GM12878 (cell line): Measurements from ENCODE around the gene INPP5D. TPM values are rescaled to one million over a fixed set of nuclear protein-coding genes. Genes with fewer than 3 reads are reported as not detected.

Experiments used
- ATAC-seq: fragments of 200-7000 bp; cut with Tn5 transposase; 3 replicates; pipeline ENCODE4 v1.9.1; 2020; ENCODE audit warnings: mild to moderate bottlenecking, moderate library complexity
- BruUV-seq: library from RNA; stranded (reverse); fragments of 400-500 nt; replicated peaks from 2 replicates; lab custom pipeline; 2021; lab: Mats Ljungman, UMichigan
- CTCF ChIA-PET: fragments of 300-600 bp; sonication (Branson Sonifier 250); formaldehyde crosslinking; extraction: SDS; loops from one replicate; lab custom pipeline; 2021; ENCODE audit warnings: inconsistent platforms; lab: Yijun Ruan, JAX
- POLR2A ChIA-PET: fragments of 350-600 bp; formaldehyde crosslinking; extraction: SDS; loops from one replicate; lab custom pipeline; 2021; ENCODE audit warnings: inconsistent platforms; lab: Charles Lee
- RAD21 ChIA-PET: fragments of 300-600 bp; sonication (Branson Sonifier 250); formaldehyde crosslinking; loops from one replicate; lab custom pipeline; 2023; ENCODE audit warnings: antibody characterized with exemption; ENCODE audit not compliant: unreplicated experiment; lab: Charles Lee
- SMC1A ChIA-PET: fragments of 300-600 bp; sonication (Branson Sonifier 250); formaldehyde crosslinking; loops from one replicate; lab custom pipeline; 2023; ENCODE audit not compliant: unreplicated experiment, uncharacterized antibody; lab: Charles Lee
- DNase-seq: peaks from one replicate; pipeline ENCODE4 v3.0.0-alpha.2; 2011; ENCODE audit warnings: low read depth, low spot score
- FAIRE-seq: peaks from 3 replicates; lab custom pipeline; 2011; peaks lifted over from hg19 to GRCh38; lab: Jason Lieb, UNC
- H2AFZ ChIP-seq: 2 replicates; pipeline ENCODE4 v1.6.0; 2011; ENCODE audit warnings: low read depth, low read length, control low read depth; ENCODE audit not compliant: control insufficient read depth
- H3K27ac ChIP-seq: 2 replicates; pipeline ENCODE4 v1.5.1; 2011; ENCODE audit warnings: control low read depth; ENCODE audit not compliant: control insufficient read depth, insufficient read depth
- H3K27me3 ChIP-seq, 2 experiments: replicated peaks in 1 of 2; 2 replicates each; pipeline versions ENCODE4 v1.6.0 to v1.6.1; 2011; ENCODE audit warnings: low read length in 1 of 2; ENCODE audit not compliant: control insufficient read depth in 2 of 2, insufficient read depth in 2 of 2
- H3K36me3 ChIP-seq, 2 experiments: 2 replicates each; pipeline ENCODE4 v1.5.1; 2011; ENCODE audit warnings: low read length in 1 of 2; ENCODE audit not compliant: control insufficient read depth in 2 of 2, insufficient read depth in 2 of 2
- H3K4me1 ChIP-seq: 2 replicates; pipeline ENCODE4 v1.6.1; 2011; ENCODE audit warnings: mild to moderate bottlenecking, low read length, moderate library complexity, mixed read lengths; ENCODE audit not compliant: control insufficient read depth, insufficient read depth
- H3K4me2 ChIP-seq: 2 replicates; pipeline ENCODE4 v1.6.0; 2011; ENCODE audit warnings: control low read depth; ENCODE audit not compliant: control insufficient read depth, insufficient read depth
- H3K4me3 ChIP-seq: fragments of 200-600 bp; sonication (generic); 2 replicates; pipeline ENCODE4 v1.5.1; 2016
- H3K79me2 ChIP-seq: 2 replicates; pipeline ENCODE4 v1.6.0; 2011; ENCODE audit warnings: low read length; ENCODE audit not compliant: control insufficient read depth, insufficient read depth
- H3K9ac ChIP-seq: 2 replicates; pipeline ENCODE4 v1.8.0; 2011; ENCODE audit warnings: low read length, control low read depth, mixed read lengths; ENCODE audit not compliant: control insufficient read depth, insufficient read depth
- H3K9me3 ChIP-seq: replicated peaks from 3 replicates; pipeline ENCODE4 v1.5.1; 2011; ENCODE audit warnings: mild to moderate bottlenecking, low read length; ENCODE audit not compliant: control insufficient read depth, insufficient read depth
- H4K20me1 ChIP-seq: 2 replicates; pipeline ENCODE4 v1.6.0; 2011; ENCODE audit not compliant: control insufficient read depth, insufficient read depth
- BACH1 ChIP-seq: fragments of 450-650 bp; IDR thresholded peaks from 2 replicates; pipeline ENCODE4 v1.6.1; 2017; ENCODE audit warnings: mild to moderate bottlenecking, borderline replicate concordance
- CBFB ChIP-seq: IDR thresholded peaks from 2 replicates; pipeline ENCODE4 v1.6.1; 2016; ENCODE audit warnings: antibody characterized with exemption, low read depth
- EZH2 ChIP-seq: IDR thresholded peaks from 2 replicates; pipeline ENCODE4 v1.6.1; 2012; ENCODE audit warnings: low read depth, mild to moderate bottlenecking, control low read depth, inconsistent platforms, low read length, borderline replicate concordance; ENCODE audit not compliant: control insufficient read depth
- GATAD2B ChIP-seq: fragments of 450-650 bp; conservative IDR thresholded peaks from 2 replicates; pipeline ENCODE4 v1.6.1; 2017; ENCODE audit warnings: low read depth, mild to moderate bottlenecking, moderate library complexity
- IRF4 ChIP-seq: IDR thresholded peaks from 2 replicates; pipeline ENCODE4 v1.6.1; 2011; ENCODE audit warnings: low read depth, low read length
- JUNB ChIP-seq: IDR thresholded peaks from 2 replicates; pipeline ENCODE4 v1.6.1; 2016; ENCODE audit warnings: antibody characterized with exemption, mild to moderate bottlenecking
- NFYB ChIP-seq: IDR thresholded peaks from 2 replicates; pipeline ENCODE4 v1.6.1; 2011; ENCODE audit warnings: low read depth, mild to moderate bottlenecking, low read length, improper control_type of control experiment, moderate library complexity; ENCODE audit not compliant: insufficient read depth
- NRF1 ChIP-seq: conservative IDR thresholded peaks from 2 replicates; pipeline ENCODE4 v1.6.1; 2011; ENCODE audit warnings: mild to moderate bottlenecking, low read depth, low read length, improper control_type of control experiment
- POLR2A ChIP-seq: IDR thresholded peaks from 2 replicates; pipeline ENCODE4 v1.6.1; 2011; ENCODE audit warnings: low read depth, mild to moderate bottlenecking, low read length
- RAD21 ChIP-seq: IDR thresholded peaks from 2 replicates; pipeline ENCODE4 v1.6.1; 2011; ENCODE audit warnings: mild to moderate bottlenecking, low read depth, low read length, moderate library complexity; ENCODE audit not compliant: insufficient read depth
- SPI1 ChIP-seq: IDR thresholded peaks from 2 replicates; pipeline ENCODE4 v1.6.1; 2011; ENCODE audit warnings: low read depth, mild to moderate bottlenecking, low read length, moderate library complexity, borderline replicate concordance; ENCODE audit not compliant: insufficient read depth
- WRNIP1 ChIP-seq: IDR thresholded peaks from 2 replicates; pipeline ENCODE4 v1.6.1; 2011; ENCODE audit warnings: low read depth, low read length, improper control_type of control experiment, borderline replicate concordance
- WGBS: methylation state at CpG from one replicate; pipeline ENCODE4 v1.1.6; 2016; ENCODE audit warnings: low lambda C conversion rate; ENCODE audit not compliant: insufficient replicate concordance, insufficient coverage; ENCODE audit errors: missing lambda C conversion rate; 5-methylcytosine and 5-hydroxymethylcytosine counted together
- in situ Hi-C: fragments of 300-500 bp; cut with MboI; formaldehyde crosslinking; loops from 9 replicates; pipeline ENCODE4 v1.14.3; 2018; ENCODE audit warnings: mixed read lengths
- intact Hi-C: fragments of 100-400 bp; cut with micrococcal nuclease; formaldehyde crosslinking; loops from one replicate; pipeline ENCODE4 v1.14.2; 2022; ENCODE audit not compliant: unreplicated experiment
- polyA plus RNA-seq, 11 experiments: library from polyadenylated mRNA; depleted of rRNA in 4 of 11; unstranded in 6 of 11; stranded (reverse) in 5 of 11; fragments of >200 nt; fragmentation: Nextera tagmentation in 4 of 11; fragmentation: Illumina TruSeq in 1 of 11; extraction: Ambion mirVana in 4 of 11; extraction: Trizol in 1 of 11; gene quantifications; 1 replicate in 1 of 11; 2 replicates in 10 of 11; pipeline versions ENCODE4 v1.2.1 to v1.2.3, GENCODE V29; 2011 to 2016; ENCODE audit warnings: inconsistent platforms in 2 of 11, missing spikeins in 2 of 11, low read depth in 1 of 11
- total RNA-seq, 4 experiments: library from RNA; depleted of rRNA in 3 of 4; stranded (reverse); fragments of >200 nt in 3 of 4; fragmentation: Illumina TruSeq in 1 of 4; extraction: Trizol in 1 of 4; gene quantifications; 2 replicates each; pipeline versions ENCODE4 v1.2.1 to v1.2.3, GENCODE V29; 2013 to 2021
- TF ChIP-seq, protein P1 (sequence below): fragments of 450-650 bp; formaldehyde crosslinking; IDR thresholded peaks from 2 replicates; pipeline ENCODE4 v1.4.0; 2022; ENCODE audit warnings: mild to moderate bottlenecking, moderate library complexity
- TF ChIP-seq, protein P2 (sequence below): fragments of 450-650 bp; IDR thresholded peaks from 2 replicates; pipeline ENCODE4 v1.6.1; 2017; ENCODE audit warnings: mild to moderate bottlenecking, moderate library complexity

The INPP5D gene
- total and polyA plus RNA-seq, 10 of the 15 experiments (the other 5 are each of a cell fraction or from before 2014, with no cell fraction given) = 11.8 to 139 (median 88.8) TPM

- TF ChIP-seq SPI1 = no peak
- no peak for TF ChIP-seq NFYB
- TF ChIP-seq CBFB = no peak
- TF ChIP-seq WRNIP1 = no peak
- TF ChIP-seq EZH2 = no peak
Measured at GRCh38 chr2:233219848-233220247, 159.7 kb downstream of the INPP5D start (continued).

GRCh38 chr2:233221378-233222063 lies 161.4 kb downstream of the INPP5D start:
- ChIA-PET CTCF (interaction anchor here (1.0 kb wide), 1 partner anchor 19 kb away, joined by 3 read pairs; no protein-coding TSS in a partner anchor), RAD21 (interaction anchor here (0.5 to 2.9 kb wide), 2 partner anchors 29 to 105 kb away, joined by 3 to 34 read pairs; partner anchors contain the start of gene ATG16L1), POLR2A (interaction anchor here (0.5 to 0.6 kb wide), 2 partner anchors 8 to 34 kb away, joined by 3 read pairs; no protein-coding TSS in a partner anchor), SMC1A (interaction anchor here (0.9 kb wide), 1 partner anchor 29 kb away, joined by 3 read pairs; no protein-coding TSS in a partner anchor)
- Histone ChIP-seq H3K9me3 (no peaks in the 10 kb centered on the region; the same call in 2 of the 3 replicates), H3K4me3 (no peak overlapping the region), H3K27ac (no peak overlapping the region), H3K4me1 (peaks cover 25% of the 10 kb centered on the region), H4K20me1 (no peaks in the 10 kb centered on the region), H3K27me3 (no peaks in the 10 kb centered on the region), H3K4me2 (no peak overlapping the region), H3K79me2 (no peaks in the 10 kb centered on the region), H2AFZ (no peak overlapping the region), H3K36me3 (no peaks in the 10 kb centered on the region), H3K9ac (no peak overlapping the region)
- WGBS = 92% methylated on average over 2 of the region's 2 CpGs
- ATAC-seq (no peak), DNase-seq (no peak), FAIRE-seq (no peak)
- BruUV-seq = no TSS peak
- in situ Hi-C loops = no loop called here
- intact Hi-C loops = loop anchor here (2.0 kb wide), 1 partner anchor 19 kb away; no protein-coding TSS in a partner anchor
- TF ChIP-seq, protein P1, sequence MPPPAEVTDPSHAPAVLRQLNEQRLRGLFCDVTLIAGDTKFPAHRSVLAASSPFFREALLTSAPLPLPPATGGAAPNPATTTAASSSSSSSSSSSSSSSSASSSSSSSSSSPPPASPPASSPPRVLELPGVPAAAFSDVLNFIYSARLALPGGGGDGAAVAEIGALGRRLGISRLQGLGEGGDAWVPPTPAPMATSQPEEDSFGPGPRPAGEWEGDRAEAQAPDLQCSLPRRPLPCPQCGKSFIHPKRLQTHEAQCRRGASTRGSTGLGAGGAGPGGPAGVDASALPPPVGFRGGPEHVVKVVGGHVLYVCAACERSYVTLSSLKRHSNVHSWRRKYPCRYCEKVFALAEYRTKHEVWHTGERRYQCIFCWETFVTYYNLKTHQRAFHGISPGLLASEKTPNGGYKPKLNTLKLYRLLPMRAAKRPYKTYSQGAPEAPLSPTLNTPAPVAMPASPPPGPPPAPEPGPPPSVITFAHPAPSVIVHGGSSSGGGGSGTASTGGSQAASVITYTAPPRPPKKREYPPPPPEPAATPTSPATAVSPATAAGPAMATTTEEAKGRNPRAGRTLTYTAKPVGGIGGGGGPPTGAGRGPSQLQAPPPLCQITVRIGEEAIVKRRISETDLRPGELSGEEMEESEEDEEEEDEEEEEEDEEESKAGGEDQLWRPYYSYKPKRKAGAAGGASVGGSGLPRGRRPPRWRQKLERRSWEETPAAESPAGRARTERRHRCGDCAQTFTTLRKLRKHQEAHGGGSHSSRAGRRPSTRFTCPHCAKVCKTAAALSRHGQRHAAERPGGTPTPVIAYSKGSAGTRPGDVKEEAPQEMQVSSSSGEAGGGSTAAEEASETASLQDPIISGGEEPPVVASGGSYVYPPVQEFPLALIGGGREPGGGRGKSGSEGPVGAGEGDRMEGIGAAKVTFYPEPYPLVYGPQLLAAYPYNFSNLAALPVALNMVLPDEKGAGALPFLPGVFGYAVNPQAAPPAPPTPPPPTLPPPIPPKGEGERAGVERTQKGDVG (CRISPR knock-in tag) = no peak
- TF ChIP-seq, protein P2, sequence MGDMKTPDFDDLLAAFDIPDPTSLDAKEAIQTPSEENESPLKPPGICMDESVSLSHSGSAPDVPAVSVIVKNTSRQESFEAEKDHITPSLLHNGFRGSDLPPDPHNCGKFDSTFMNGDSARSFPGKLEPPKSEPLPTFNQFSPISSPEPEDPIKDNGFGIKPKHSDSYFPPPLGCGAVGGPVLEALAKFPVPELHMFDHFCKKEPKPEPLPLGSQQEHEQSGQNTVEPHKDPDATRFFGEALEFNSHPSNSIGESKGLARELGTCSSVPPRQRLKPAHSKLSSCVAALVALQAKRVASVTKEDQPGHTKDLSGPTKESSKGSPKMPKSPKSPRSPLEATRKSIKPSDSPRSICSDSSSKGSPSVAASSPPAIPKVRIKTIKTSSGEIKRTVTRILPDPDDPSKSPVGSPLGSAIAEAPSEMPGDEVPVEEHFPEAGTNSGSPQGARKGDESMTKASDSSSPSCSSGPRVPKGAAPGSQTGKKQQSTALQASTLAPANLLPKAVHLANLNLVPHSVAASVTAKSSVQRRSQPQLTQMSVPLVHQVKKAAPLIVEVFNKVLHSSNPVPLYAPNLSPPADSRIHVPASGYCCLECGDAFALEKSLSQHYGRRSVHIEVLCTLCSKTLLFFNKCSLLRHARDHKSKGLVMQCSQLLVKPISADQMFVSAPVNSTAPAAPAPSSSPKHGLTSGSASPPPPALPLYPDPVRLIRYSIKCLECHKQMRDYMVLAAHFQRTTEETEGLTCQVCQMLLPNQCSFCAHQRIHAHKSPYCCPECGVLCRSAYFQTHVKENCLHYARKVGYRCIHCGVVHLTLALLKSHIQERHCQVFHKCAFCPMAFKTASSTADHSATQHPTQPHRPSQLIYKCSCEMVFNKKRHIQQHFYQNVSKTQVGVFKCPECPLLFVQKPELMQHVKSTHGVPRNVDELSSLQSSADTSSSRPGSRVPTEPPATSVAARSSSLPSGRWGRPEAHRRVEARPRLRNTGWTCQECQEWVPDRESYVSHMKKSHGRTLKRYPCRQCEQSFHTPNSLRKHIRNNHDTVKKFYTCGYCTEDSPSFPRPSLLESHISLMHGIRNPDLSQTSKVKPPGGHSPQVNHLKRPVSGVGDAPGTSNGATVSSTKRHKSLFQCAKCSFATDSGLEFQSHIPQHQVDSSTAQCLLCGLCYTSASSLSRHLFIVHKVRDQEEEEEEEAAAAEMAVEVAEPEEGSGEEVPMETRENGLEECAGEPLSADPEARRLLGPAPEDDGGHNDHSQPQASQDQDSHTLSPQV = no peak
- TF ChIP-seq NRF1 (no peak), BACH1 (no peak), JUNB (no peak), IRF4 (no peak), GATAD2B (no peak), POLR2A (no peak), RAD21 (no peak)
